ENCODE measurements around the gene BTBD9. TPM values are rescaled to one million over a fixed set of nuclear protein-coding genes. Genes with fewer than 3 reads are reported as not detected.

The BTBD9 gene
- total RNA-seq, 1 donor: 25.3 TPM

DNA sequence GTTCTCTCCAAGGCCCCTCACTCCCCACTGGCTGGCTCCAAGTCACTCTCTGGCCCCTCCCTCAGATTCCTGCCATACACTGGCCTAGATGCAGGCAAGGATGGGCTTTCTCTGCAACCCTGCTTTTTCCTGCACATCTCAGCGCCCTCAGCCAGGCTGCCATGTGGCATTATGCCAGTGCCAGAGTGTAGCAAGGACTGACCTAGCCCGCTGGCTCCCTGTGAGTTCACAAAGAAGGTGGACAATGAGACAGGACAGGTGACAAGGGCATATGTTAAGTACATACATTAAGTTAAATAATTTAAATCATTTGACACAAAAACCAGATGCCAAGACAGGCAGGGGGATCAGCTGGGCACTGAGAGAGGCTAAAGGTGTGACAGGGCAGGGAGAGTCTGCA lies 425.6 kb downstream of the BTBD9 start:
- H3K36me3 ChIP-seq (ENCODE audit: insufficient read depth, low read length): no peaks in the 10 kb centered on the region
- H3K27ac ChIP-seq (ENCODE audit: low read depth, low read length): no peak overlapping the region
- H3K4me3 ChIP-seq (ENCODE audit: insufficient read depth, low read length): no peak overlapping the region
- H3K9me3 ChIP-seq (ENCODE audit: low read depth, low read length): no peaks in the 10 kb centered on the region
- TF ChIP-seq, protein P1, sequence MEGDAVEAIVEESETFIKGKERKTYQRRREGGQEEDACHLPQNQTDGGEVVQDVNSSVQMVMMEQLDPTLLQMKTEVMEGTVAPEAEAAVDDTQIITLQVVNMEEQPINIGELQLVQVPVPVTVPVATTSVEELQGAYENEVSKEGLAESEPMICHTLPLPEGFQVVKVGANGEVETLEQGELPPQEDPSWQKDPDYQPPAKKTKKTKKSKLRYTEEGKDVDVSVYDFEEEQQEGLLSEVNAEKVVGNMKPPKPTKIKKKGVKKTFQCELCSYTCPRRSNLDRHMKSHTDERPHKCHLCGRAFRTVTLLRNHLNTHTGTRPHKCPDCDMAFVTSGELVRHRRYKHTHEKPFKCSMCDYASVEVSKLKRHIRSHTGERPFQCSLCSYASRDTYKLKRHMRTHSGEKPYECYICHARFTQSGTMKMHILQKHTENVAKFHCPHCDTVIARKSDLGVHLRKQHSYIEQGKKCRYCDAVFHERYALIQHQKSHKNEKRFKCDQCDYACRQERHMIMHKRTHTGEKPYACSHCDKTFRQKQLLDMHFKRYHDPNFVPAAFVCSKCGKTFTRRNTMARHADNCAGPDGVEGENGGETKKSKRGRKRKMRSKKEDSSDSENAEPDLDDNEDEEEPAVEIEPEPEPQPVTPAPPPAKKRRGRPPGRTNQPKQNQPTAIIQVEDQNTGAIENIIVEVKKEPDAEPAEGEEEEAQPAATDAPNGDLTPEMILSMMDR (IDR thresholded peaks at IDR 0.05; ENCODE audit: extremely low read depth, low read depth, low read length): no peak
- H3K4me1 ChIP-seq (ENCODE audit: insufficient read depth, low read length): peaks cover 8% of the 10 kb centered on the region
- no peaks in the 10 kb centered on the region for H4K20me1 ChIP-seq (ENCODE audit: insufficient read depth, low read length)
- H3K4me2 ChIP-seq (ENCODE audit: insufficient read depth, low read length): no peak overlapping the region
- no peak overlapping the region for H2AFZ ChIP-seq (ENCODE audit: low read length)
- H3K79me2 ChIP-seq (ENCODE audit: insufficient read depth, low read length): no peaks in the 10 kb centered on the region
- H3K27me3 ChIP-seq (ENCODE audit: insufficient read depth, low read length): no peaks in the 10 kb centered on the region
- DNase-seq (ENCODE audit: insufficient read length, low spot score, missing footprints): no peak

DNA sequence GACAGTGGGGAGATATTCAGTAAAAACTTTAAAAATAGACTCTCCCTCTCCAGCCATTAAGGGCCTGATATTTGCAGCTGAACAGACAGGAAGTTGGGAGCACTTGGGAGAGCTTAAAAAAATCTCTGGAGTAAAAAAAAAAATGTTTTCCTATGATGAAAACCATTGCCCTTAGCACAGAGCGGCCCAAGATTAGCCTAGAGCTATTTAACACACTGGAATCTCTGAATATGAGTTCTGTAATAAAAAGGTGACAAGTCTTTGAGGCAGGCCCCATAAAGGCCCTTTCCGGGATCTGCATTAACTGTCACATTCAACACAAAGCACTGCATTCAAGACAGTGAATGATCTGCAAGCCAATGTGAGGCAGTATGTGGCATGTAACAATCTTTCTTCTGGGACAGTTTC lies 426.5 kb downstream of the BTBD9 start:
- no peaks in the 10 kb centered on the region for H3K27me3 ChIP-seq (ENCODE audit: insufficient read depth, low read length)
- DNase-seq (ENCODE audit: insufficient read length, low spot score, missing footprints): no peak
- H3K79me2 ChIP-seq (ENCODE audit: insufficient read depth, low read length): no peaks in the 10 kb centered on the region
- H3K4me2 ChIP-seq (ENCODE audit: insufficient read depth, low read length): no peak overlapping the region
- H3K4me1 ChIP-seq (ENCODE audit: insufficient read depth, low read length): peaks cover 8% of the 10 kb centered on the region
- H3K9me3 ChIP-seq (ENCODE audit: low read depth, low read length): no peaks in the 10 kb centered on the region
- no peaks in the 10 kb centered on the region for H3K36me3 ChIP-seq (ENCODE audit: insufficient read depth, low read length)
- H4K20me1 ChIP-seq (ENCODE audit: insufficient read depth, low read length): no peaks in the 10 kb centered on the region
- TF ChIP-seq, protein P1 (IDR thresholded peaks at IDR 0.05; ENCODE audit: extremely low read depth, low read depth, low read length): no peak
- no peak overlapping the region for H3K27ac ChIP-seq (ENCODE audit: low read depth, low read length)
- no peak overlapping the region for H2AFZ ChIP-seq (ENCODE audit: low read length)
- no peak overlapping the region for H3K4me3 ChIP-seq (ENCODE audit: insufficient read depth, low read length)

DNA sequence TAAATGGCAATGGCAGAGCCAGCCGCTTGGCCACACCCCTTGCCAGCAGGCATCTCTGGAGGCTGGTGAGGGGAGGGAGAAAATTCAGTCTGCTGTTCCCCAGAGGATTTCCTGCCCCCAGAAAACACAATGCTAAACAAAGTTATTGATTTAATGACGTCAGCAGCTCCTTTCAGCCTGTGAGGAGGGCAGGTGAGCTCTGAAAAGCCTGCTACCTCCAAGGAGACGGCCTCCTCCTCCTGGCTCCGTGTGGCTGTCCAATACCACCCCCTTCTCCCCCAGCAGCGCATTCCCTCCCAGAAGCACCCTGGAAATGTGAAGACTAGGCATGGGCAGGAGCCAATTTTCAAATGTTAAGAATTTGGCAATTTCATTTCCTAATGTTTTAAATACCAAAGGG lies 427.1 kb downstream of the BTBD9 start:
- H2AFZ ChIP-seq (ENCODE audit: low read length): no peak overlapping the region
- no peak for DNase-seq (ENCODE audit: insufficient read length, low spot score, missing footprints)
- TF ChIP-seq, protein P1 (IDR thresholded peaks at IDR 0.05; ENCODE audit: extremely low read depth, low read depth, low read length): no peak

DNA sequence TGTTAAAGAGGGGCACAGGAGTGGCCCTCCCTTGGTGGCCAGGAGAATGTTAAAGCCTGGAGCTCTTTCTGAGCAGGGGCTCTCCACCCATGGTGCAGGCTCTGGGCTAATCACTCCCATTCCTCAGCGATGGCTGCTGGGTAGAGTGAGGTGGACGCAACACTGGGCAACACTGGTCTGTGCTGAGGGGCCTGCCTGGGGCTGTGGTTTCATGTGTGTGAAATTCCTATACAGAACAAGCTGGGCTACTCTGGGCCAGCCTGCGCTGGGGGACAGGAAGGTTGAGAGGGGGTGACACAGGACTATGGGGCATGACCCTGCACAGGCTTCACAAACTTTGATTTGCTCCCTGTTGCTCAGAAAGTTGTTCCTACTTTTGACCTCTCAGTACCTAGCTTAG lies 427.6 kb downstream of the BTBD9 start:
- H3K4me3 ChIP-seq (ENCODE audit: insufficient read depth, low read length): no peak overlapping the region
- no peak overlapping the region for H3K4me2 ChIP-seq (ENCODE audit: insufficient read depth, low read length)

More for the DNA sequence above, 427.1 kb downstream of the BTBD9 start:
- Histone ChIP-seq H3K4me3 (ENCODE audit: insufficient read depth, low read length) (no peak overlapping the region), H3K4me1 (ENCODE audit: insufficient read depth, low read length) (peaks cover 8% of the 10 kb centered on the region), H3K27me3 (ENCODE audit: insufficient read depth, low read length) (no peaks in the 10 kb centered on the region), H3K9me3 (ENCODE audit: low read depth, low read length) (no peaks in the 10 kb centered on the region), H3K36me3 (ENCODE audit: insufficient read depth, low read length) (no peaks in the 10 kb centered on the region), H4K20me1 (ENCODE audit: insufficient read depth, low read length) (peaks cover 3% of the 10 kb centered on the region), H3K4me2 (ENCODE audit: insufficient read depth, low read length) (no peak overlapping the region), H3K79me2 (ENCODE audit: insufficient read depth, low read length) (no peaks in the 10 kb centered on the region), H3K27ac (ENCODE audit: low read depth, low read length) (no peak overlapping the region)

More for the DNA sequence above, 427.6 kb downstream of the BTBD9 start:
- Histone ChIP-seq H3K36me3 (ENCODE audit: insufficient read depth, low read length) (no peaks in the 10 kb centered on the region), H2AFZ (ENCODE audit: low read length) (no peak overlapping the region), H3K9me3 (ENCODE audit: low read depth, low read length) (no peaks in the 10 kb centered on the region), H3K27me3 (ENCODE audit: insufficient read depth, low read length) (no peaks in the 10 kb centered on the region), H3K4me1 (ENCODE audit: insufficient read depth, low read length) (peaks cover 8% of the 10 kb centered on the region), H3K27ac (ENCODE audit: low read depth, low read length) (no peak overlapping the region), H3K79me2 (ENCODE audit: insufficient read depth, low read length) (no peaks in the 10 kb centered on the region), H4K20me1 (ENCODE audit: insufficient read depth, low read length) (peaks cover 3% of the 10 kb centered on the region)
- TF ChIP-seq, protein P1 (IDR thresholded peaks at IDR 0.05; ENCODE audit: extremely low read depth, low read depth, low read length): no peak
- no peak for DNase-seq (ENCODE audit: insufficient read length, low spot score, missing footprints)

Measured in osteoblast (primary cell).